ENCODE data around the gene ACTR6. TPM values are rescaled to one million over a fixed set of nuclear protein-coding genes. Genes with fewer than 3 reads are reported as not detected.

Gene ACTR6
- total RNA-seq, 1 donor from 2014 or later: 23.9 TPM

- H3K27me3 Mint-ChIP-seq (ENCODE audit: low read depth, unreplicated experiment): no peaks in the 10 kb centered on the region
- peaks cover 4% of the 10 kb centered on the region for H3K4me1 Mint-ChIP-seq (ENCODE audit: low read depth, unreplicated experiment)
- no peak overlapping the region for H3K4me3 Mint-ChIP-seq (ENCODE audit: unreplicated experiment)
- no peaks in the 10 kb centered on the region for H4K20me1 ChIP-seq (ENCODE audit: insufficient read depth, low read length)
- TF ChIP-seq CTCF (IDR thresholded peaks at IDR 0.05; ENCODE audit: insufficient read depth, low read depth, low read length) (no peak), EZH2 (IDR thresholded peaks at IDR 0.05; ENCODE audit: insufficient read depth, low read length) (no peak)
- H2AFZ ChIP-seq (ENCODE audit: low read depth, low read length): no peak overlapping the region
- H3K9me3 ChIP-seq (ENCODE audit: insufficient read depth, low read depth, low read length): no peaks in the 10 kb centered on the region
- no peak overlapping the region for H3K4me3 ChIP-seq (ENCODE audit: insufficient read depth, low read depth, low read length)
- H3K9me3 Mint-ChIP-seq (ENCODE audit: unreplicated experiment): no peaks in the 10 kb centered on the region
- FAIRE-seq: no peak
- no peak overlapping the region for H3K9ac ChIP-seq (ENCODE audit: low read length)
- no peak overlapping the region for H3K27ac Mint-ChIP-seq (ENCODE audit: unreplicated experiment)
- H3K27me3 ChIP-seq (ENCODE audit: insufficient read depth, low read length): no peaks in the 10 kb centered on the region
- H3K36me3 Mint-ChIP-seq (ENCODE audit: low read depth, unreplicated experiment): no peaks in the 10 kb centered on the region
- H3K27ac ChIP-seq (ENCODE audit: low read depth, low read length): no peak overlapping the region
- H3K4me2 ChIP-seq (ENCODE audit: low read length): no peak overlapping the region
- no peaks in the 10 kb centered on the region for H3K4me1 ChIP-seq (ENCODE audit: insufficient read depth, low read length)
- no peaks in the 10 kb centered on the region for H3K79me2 ChIP-seq (ENCODE audit: insufficient read depth, low read length)
- DNase-seq (ENCODE audit: low read depth): peak; percentile 35
- no peaks in the 10 kb centered on the region for H3K36me3 ChIP-seq (ENCODE audit: insufficient read depth, low read length)
Measured at GRCh38 chr12:100234166-100234565, 33.6 kb downstream of the ACTR6 start.

- no peak overlapping the region for H3K9ac ChIP-seq (ENCODE audit: low read length)
- no peaks in the 10 kb centered on the region for H3K27me3 Mint-ChIP-seq (ENCODE audit: low read depth, unreplicated experiment)
- no peaks in the 10 kb centered on the region for H3K27me3 ChIP-seq (ENCODE audit: insufficient read depth, low read length)
- peak; percentile 49 for DNase-seq (ENCODE audit: low read depth)
- no peak overlapping the region for H3K4me3 Mint-ChIP-seq (ENCODE audit: unreplicated experiment)
- H3K4me2 ChIP-seq (ENCODE audit: low read length): no peak overlapping the region
- H3K36me3 Mint-ChIP-seq (ENCODE audit: low read depth, unreplicated experiment): no peaks in the 10 kb centered on the region
- no peaks in the 10 kb centered on the region for H4K20me1 ChIP-seq (ENCODE audit: insufficient read depth, low read length)
- H3K4me1 ChIP-seq (ENCODE audit: insufficient read depth, low read length): no peaks in the 10 kb centered on the region
- H3K4me3 ChIP-seq (ENCODE audit: insufficient read depth, low read depth, low read length): no peak overlapping the region
- peak; percentile 5 for FAIRE-seq
- H3K27ac ChIP-seq (ENCODE audit: low read depth, low read length): no peak overlapping the region
- no peak overlapping the region for H2AFZ ChIP-seq (ENCODE audit: low read depth, low read length)
- no peaks in the 10 kb centered on the region for H3K9me3 Mint-ChIP-seq (ENCODE audit: unreplicated experiment)
- H3K4me1 Mint-ChIP-seq (ENCODE audit: low read depth, unreplicated experiment): peaks cover 4% of the 10 kb centered on the region
- no peaks in the 10 kb centered on the region for H3K36me3 ChIP-seq (ENCODE audit: insufficient read depth, low read length)
- no peaks in the 10 kb centered on the region for H3K9me3 ChIP-seq (ENCODE audit: insufficient read depth, low read depth, low read length)
- no peaks in the 10 kb centered on the region for H3K79me2 ChIP-seq (ENCODE audit: insufficient read depth, low read length)
- no peak overlapping the region for H3K27ac Mint-ChIP-seq (ENCODE audit: unreplicated experiment)
- TF ChIP-seq EZH2 (IDR thresholded peaks at IDR 0.05; ENCODE audit: insufficient read depth, low read length) (no peak), CTCF (IDR thresholded peaks at IDR 0.05; ENCODE audit: insufficient read depth, low read depth, low read length) (peak; percentile 77)
Measured at GRCh38 chr12:100234591-100235304, 34.1 kb downstream of the ACTR6 start.

GRCh38 chr12:100238801-100239200 is 38.2 kb downstream of the ACTR6 start:
- DNase-seq (ENCODE audit: low read depth) (no peak), FAIRE-seq (no peak)
- Histone ChIP-seq H2AFZ (ENCODE audit: low read depth, low read length) (no peak overlapping the region), H3K4me1 (ENCODE audit: insufficient read depth, low read length) (no peaks in the 10 kb centered on the region), H3K9ac (ENCODE audit: low read length) (no peak overlapping the region), H3K79me2 (ENCODE audit: insufficient read depth, low read length) (no peaks in the 10 kb centered on the region), H3K4me3 (ENCODE audit: insufficient read depth, low read depth, low read length) (no peak overlapping the region), H3K4me2 (ENCODE audit: low read length) (no peak overlapping the region), H3K27ac (ENCODE audit: low read depth, low read length) (no peak overlapping the region), H3K36me3 (ENCODE audit: insufficient read depth, low read length) (no peaks in the 10 kb centered on the region), H3K27me3 (ENCODE audit: insufficient read depth, low read length) (no peaks in the 10 kb centered on the region), H4K20me1 (ENCODE audit: insufficient read depth, low read length) (no peaks in the 10 kb centered on the region), H3K9me3 (ENCODE audit: insufficient read depth, low read depth, low read length) (no peaks in the 10 kb centered on the region)
- no peak overlapping the region for H3K4me3 Mint-ChIP-seq (ENCODE audit: unreplicated experiment)
- peaks cover 4% of the 10 kb centered on the region for H3K4me1 Mint-ChIP-seq (ENCODE audit: low read depth, unreplicated experiment)
- H3K27ac Mint-ChIP-seq (ENCODE audit: unreplicated experiment): no peak overlapping the region
- H3K36me3 Mint-ChIP-seq (ENCODE audit: low read depth, unreplicated experiment): no peaks in the 10 kb centered on the region
- TF ChIP-seq CTCF (IDR thresholded peaks at IDR 0.05; ENCODE audit: insufficient read depth, low read depth, low read length) (no peak), EZH2 (IDR thresholded peaks at IDR 0.05; ENCODE audit: insufficient read depth, low read length) (no peak)
- no peaks in the 10 kb centered on the region for H3K9me3 Mint-ChIP-seq (ENCODE audit: unreplicated experiment)
- no peaks in the 10 kb centered on the region for H3K27me3 Mint-ChIP-seq (ENCODE audit: low read depth, unreplicated experiment)
